Measurements from ENCODE around the gene KCNK17. TPM values are rescaled to one million over a fixed set of nuclear protein-coding genes. Genes with fewer than 3 reads are reported as not detected.

Gene KCNK17
- total and polyA plus RNA-seq, 2 donors (not counting 3 experiments of a cell fraction or from before 2014, with no cell fraction given), result not detected

GRCh38 chr6:39294133-39294532, 20.1 kb downstream of the KCNK17 start:
- Histone ChIP-seq H3K9ac (replicated peaks; ENCODE audit: extremely low read depth, insufficient read depth, low read length) (no peak overlapping the region), H4K20me1 (replicated peaks; ENCODE audit: control insufficient read depth, extremely low read depth, insufficient read depth, low read length) (no peaks in the 10 kb centered on the region), H2AFZ (ENCODE audit: low read depth, low read length) (no peak overlapping the region), H3K9me3 (replicated peaks; ENCODE audit: control insufficient read depth, insufficient read depth, low read length) (no peaks in the 10 kb centered on the region), H3K27ac (ENCODE audit: insufficient read depth, low read depth, low read length) (no peak overlapping the region), H3K36me3 (ENCODE audit: control insufficient read depth in 2 of 2, extremely low read depth in 1 of 2, insufficient read depth in 2 of 2, low read length in 2 of 2) (no peaks in the 10 kb centered on the region), H3K4me3 (replicated peaks in 1 of 3; ENCODE audit: insufficient read depth in 1 of 3, low read depth in 1 of 3, low read length in 3 of 3) (no peak overlapping the region), H3K4me2 (ENCODE audit: insufficient read depth, low read length) (no peak overlapping the region), H3K9me1 (replicated peaks; ENCODE audit: control insufficient read depth, extremely low read depth, insufficient read depth, low read length) (no peaks in the 10 kb centered on the region), H3K79me2 (ENCODE audit: control insufficient read depth, insufficient read depth, low read length) (no peaks in the 10 kb centered on the region), H3K27me3 (ENCODE audit: control insufficient read depth in 2 of 2, insufficient read depth in 2 of 2, low read length in 2 of 2) (no peaks in the 10 kb centered on the region), H3K4me1 (ENCODE audit: control insufficient read depth, extremely low read depth, insufficient read depth, low read length) (no peaks in the 10 kb centered on the region)
- DNase-seq (ENCODE audit: low read depth, low spot score), result no peak
- TF ChIP-seq MYC (IDR thresholded peaks at IDR 0.05; ENCODE audit: low read depth, low read length), result no peak
- ChIA-PET POLR2A (no interaction called here), CTCF (interaction anchor here (1.5 kb wide), 1 partner anchor 9 kb away, joined by 4 read pairs; no protein-coding TSS in a partner anchor)
- dilution Hi-C loops (cut with MboI; ENCODE audit: extremely low pct_ligation_motif_present, low sequenced_read_pairs) (no loop called here), intact Hi-C loops (cut with micrococcal nuclease) (no loop called here)
- BruUV-seq (replicated peaks), result no TSS peak
- FAIRE-seq, result no peak

- H2AFZ ChIP-seq (ENCODE audit: low read depth, low read length), result no peak overlapping the region
- H3K4me2 ChIP-seq (ENCODE audit: insufficient read depth, low read length), result no peak overlapping the region
- intact Hi-C loops (cut with micrococcal nuclease) (no loop called here), dilution Hi-C loops (cut with MboI; ENCODE audit: extremely low pct_ligation_motif_present, low sequenced_read_pairs) (no loop called here)
- TF ChIP-seq POLR2AphosphoS5 (IDR thresholded peaks at IDR 0.05; ENCODE audit: insufficient read depth, low read depth, low read length), result no peak
- TF ChIP-seq MAX (IDR thresholded peaks at IDR 0.05; ENCODE audit: insufficient read depth, insufficient read length), result no peak
- no peak for TF ChIP-seq GATA2 (IDR thresholded peaks at IDR 0.05; ENCODE audit: insufficient read depth, insufficient read length, low read depth, low read length)
- no peak for TF ChIP-seq EZH2 (IDR thresholded peaks at IDR 0.05; ENCODE audit: borderline replicate concordance, low read depth, low read length, severe bottlenecking)
- TF ChIP-seq FOS (IDR thresholded peaks at IDR 0.05; ENCODE audit: borderline replicate concordance, insufficient read depth, low read length), result no peak
- TF ChIP-seq MYC (IDR thresholded peaks at IDR 0.05; ENCODE audit: low read depth, low read length), result no peak
- TF ChIP-seq POLR2A (IDR thresholded peaks at IDR 0.05; ENCODE audit: low read depth, low read length), result no peak
- TF ChIP-seq JUN (IDR thresholded peaks at IDR 0.05; ENCODE audit: borderline replicate concordance, insufficient read depth, insufficient read length, low read depth), result no peak
- H3K36me3 ChIP-seq (ENCODE audit: control insufficient read depth in 2 of 2, extremely low read depth in 1 of 2, insufficient read depth in 2 of 2, low read length in 2 of 2), result no peaks in the 10 kb centered on the region
- no peaks in the 10 kb centered on the region for H3K9me3 ChIP-seq (replicated peaks; ENCODE audit: control insufficient read depth, insufficient read depth, low read length)
- H3K27me3 ChIP-seq (ENCODE audit: control insufficient read depth in 2 of 2, insufficient read depth in 2 of 2, low read length in 2 of 2), result no peaks in the 10 kb centered on the region
- DNase-seq (ENCODE audit: low read depth, low spot score) (no peak), FAIRE-seq (no peak)
- ChIA-PET POLR2A (no interaction called here), CTCF (no interaction called here)
- H3K79me2 ChIP-seq (ENCODE audit: control insufficient read depth, insufficient read depth, low read length), result no peaks in the 10 kb centered on the region
- H3K4me1 ChIP-seq (ENCODE audit: control insufficient read depth, extremely low read depth, insufficient read depth, low read length), result no peaks in the 10 kb centered on the region
- no peak overlapping the region for H3K9ac ChIP-seq (replicated peaks; ENCODE audit: extremely low read depth, insufficient read depth, low read length)
- no peak overlapping the region for H3K4me3 ChIP-seq (replicated peaks in 1 of 3; ENCODE audit: insufficient read depth in 1 of 3, low read depth in 1 of 3, low read length in 3 of 3)
- no TSS peak for BruUV-seq (replicated peaks)
- no peaks in the 10 kb centered on the region for H4K20me1 ChIP-seq (replicated peaks; ENCODE audit: control insufficient read depth, extremely low read depth, insufficient read depth, low read length)
- H3K27ac ChIP-seq (ENCODE audit: insufficient read depth, low read depth, low read length), result no peak overlapping the region
- no peaks in the 10 kb centered on the region for H3K9me1 ChIP-seq (replicated peaks; ENCODE audit: control insufficient read depth, extremely low read depth, insufficient read depth, low read length)
These were observed 21.6 kb downstream of the KCNK17 start for GRCh38 chr6:39292637-39293036.
